HG03558 (cell line): Measurements from ENCODE around the gene COX17.
"Not testable (repeated sequence)": the region's sequence is repeated elsewhere in the genome, so short reads cannot be mapped to it uniquely, and the experiment has no call there.

Source experiments
- ATAC-seq: cut with Tn5 transposase; IDR thresholded peaks from one replicate; pipeline ENCODE4 v1.9.1; 2021; ENCODE audit warnings: moderate number of reproducible peaks; ENCODE audit not compliant: unreplicated experiment; ENCODE audit errors: extremely low read depth

The COX17 gene

GRCh38 chr3:119676771-119677640 lies at the start of gene COX17:
Gene COX17, minus strand, starts transcription at chr3:119677406. Its CDS starts 96 bp downstream, at chr3:119677310.
- peak; percentile 81 for ATAC-seq

GRCh38 chr3:119726909-119727308 lies 49.7 kb upstream of the COX17 start:
- no peak for ATAC-seq

GRCh38 chr3:119723022-119723421 lies 45.8 kb upstream of the COX17 start:
- ATAC-seq: no peak

GRCh38 chr3:119717520-119717919 lies 40.3 kb upstream of the COX17 start:
- ATAC-seq: no peak

- ATAC-seq: no peak
Observed at GRCh38 chr3:119716998-119717397, 39.8 kb upstream of the COX17 start.

- no peak for ATAC-seq
Observed at GRCh38 chr3:119715105-119715504, 37.9 kb upstream of the COX17 start.

- no peak for ATAC-seq
Observed at GRCh38 chr3:119703820-119704531, 26.8 kb upstream of the COX17 start.

- peak; percentile 81 for ATAC-seq
Observed at GRCh38 chr3:119702530-119703527, 25.6 kb upstream of the COX17 start, which contains the start of gene CFAP91. Gene CFAP91, plus strand, starts transcription at chr3:119703022. Its CDS starts 77 bp downstream, at chr3:119703099.

- no peak for ATAC-seq
Observed at GRCh38 chr3:119700920-119701734, 23.9 kb upstream of the COX17 start.

GRCh38 chr3:119700269-119700919 lies 23.2 kb upstream of the COX17 start:
- no peak for ATAC-seq

- peak; percentile 53 for ATAC-seq
Observed at GRCh38 chr3:119697394-119697793, 20.2 kb upstream of the COX17 start.

- no peak for ATAC-seq
Observed at GRCh38 chr3:119695480-119695879, 18.3 kb upstream of the COX17 start.

- ATAC-seq: no peak
Observed at GRCh38 chr3:119690043-119690656, 12.9 kb upstream of the COX17 start.

- ATAC-seq: no peak
Observed at GRCh38 chr3:119683421-119683820, 6.2 kb upstream of the COX17 start.

GRCh38 chr3:119681279-119681678 lies 4.1 kb upstream of the COX17 start:
- no peak for ATAC-seq

- ATAC-seq: no peak
Observed at GRCh38 chr3:119679874-119680273, 2.7 kb upstream of the COX17 start.

GRCh38 chr3:119678209-119678608 lies 1.0 kb upstream of the COX17 start:
- ATAC-seq: not testable (repeated sequence)

GRCh38 chr3:119677641-119677934 lies 382 bp upstream of the COX17 start:
- ATAC-seq: no peak

- ATAC-seq: no peak
Observed at GRCh38 chr3:119676020-119676419, 1.2 kb downstream of the COX17 start.
